Osteoblast (primary cell): ENCODE data around the gene NCAPG2. TPM values are rescaled to one million over a fixed set of nuclear protein-coding genes. Genes with fewer than 3 reads are reported as not detected.

Source experiments
- DNase-seq: peaks from one replicate; pipeline ENCODE4 v3.0.0; 2011; ENCODE audit warnings: low spot score, mixed read lengths; ENCODE audit not compliant: insufficient read length; ENCODE audit errors: missing footprints
- H2AFZ ChIP-seq: 2 replicates; pipeline ENCODE4 v1.6.0; 2011; ENCODE audit warnings: mild to moderate bottlenecking, low read length
- H3K27ac ChIP-seq: 2 replicates; pipeline ENCODE4 v1.5.1; 2011; ENCODE audit warnings: mild to moderate bottlenecking, low read depth, low read length, moderate library complexity
- H3K27me3 ChIP-seq: 2 replicates; pipeline ENCODE4 v1.6.0; 2012; ENCODE audit warnings: mild to moderate bottlenecking, control low read depth, inconsistent platforms, low read length, moderate library complexity; ENCODE audit not compliant: insufficient read depth
- H3K36me3 ChIP-seq: 2 replicates; pipeline ENCODE4 v1.5.1; 2011; ENCODE audit warnings: mild to moderate bottlenecking, low read length, control low read depth, moderate library complexity; ENCODE audit not compliant: insufficient read depth
- H3K4me1 ChIP-seq: 2 replicates; pipeline ENCODE4 v1.5.1; 2011; ENCODE audit warnings: mild to moderate bottlenecking, low read length, control low read depth, moderate library complexity; ENCODE audit not compliant: insufficient read depth
- H3K4me2 ChIP-seq: 2 replicates; pipeline ENCODE4 v1.6.0; 2011; ENCODE audit warnings: mild to moderate bottlenecking, low read length; ENCODE audit not compliant: insufficient read depth
- H3K4me3 ChIP-seq: fragments of 200-600 bp; sonication (generic); 3 replicates; pipeline ENCODE4 v1.5.1; 2012; ENCODE audit warnings: mild to moderate bottlenecking, low read length, inconsistent platforms; ENCODE audit not compliant: insufficient read depth
- H3K79me2 ChIP-seq: 2 replicates; pipeline ENCODE4 v1.6.0; 2012; ENCODE audit warnings: mild to moderate bottlenecking, low read length, control low read depth, inconsistent platforms; ENCODE audit not compliant: insufficient read depth
- H3K9me3 ChIP-seq: 2 replicates; pipeline ENCODE4 v1.5.1; 2011; ENCODE audit warnings: low read depth, low read length, control low read depth
- H4K20me1 ChIP-seq: 2 replicates; pipeline ENCODE4 v1.6.0; 2012; ENCODE audit warnings: mild to moderate bottlenecking, low read length, control low read depth; ENCODE audit not compliant: insufficient read depth
- CTCF ChIP-seq: IDR thresholded peaks from 2 replicates; pipeline ENCODE4 v1.5.1; 2011; ENCODE audit warnings: mild to moderate bottlenecking, low read depth, low read length, moderate library complexity; ENCODE audit errors: extremely low read depth
- total RNA-seq: library from RNA; depleted of rRNA; stranded (reverse); fragments of >200 nt; gene quantifications from 2 replicates; pipeline ENCODE4 v1.2.3, GENCODE V29; 2012

Gene NCAPG2
- total RNA-seq, 1 donor, result 8.0 TPM

DNA sequence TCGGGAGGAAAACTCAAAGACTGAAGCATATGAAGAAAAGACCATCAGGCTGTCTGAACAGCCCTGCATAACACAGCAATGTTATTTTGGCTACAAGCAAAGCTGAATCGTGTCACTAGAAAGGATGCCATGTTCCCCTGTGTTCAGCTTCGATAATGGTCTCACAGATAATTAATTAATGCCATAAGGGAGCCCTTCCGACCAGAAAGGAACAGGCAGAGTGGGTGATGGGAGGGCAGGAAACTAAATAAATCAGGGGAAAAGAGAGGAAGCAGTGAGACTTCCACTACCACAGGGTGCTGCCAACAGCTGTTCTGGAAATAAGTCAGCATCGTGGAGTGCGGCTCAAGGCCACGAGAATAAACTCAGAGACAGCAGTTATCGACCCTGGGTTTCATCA lies 120.2 kb downstream of the NCAPG2 start:
- H2AFZ ChIP-seq, result no peak overlapping the region
- no peaks in the 10 kb centered on the region for H3K36me3 ChIP-seq
- H3K27me3 ChIP-seq, result peaks cover 29% of the 10 kb centered on the region
- H3K9me3 ChIP-seq, result peaks cover 1% of the 10 kb centered on the region
- no peaks in the 10 kb centered on the region for H3K4me1 ChIP-seq
- H3K4me2 ChIP-seq, result no peak overlapping the region
- peak; percentile 38 for DNase-seq
- no peak overlapping the region for H3K27ac ChIP-seq
- no peaks in the 10 kb centered on the region for H3K79me2 ChIP-seq
- no peak overlapping the region for H3K4me3 ChIP-seq
- H4K20me1 ChIP-seq, result no peaks in the 10 kb centered on the region
- no peak for TF ChIP-seq CTCF

DNA sequence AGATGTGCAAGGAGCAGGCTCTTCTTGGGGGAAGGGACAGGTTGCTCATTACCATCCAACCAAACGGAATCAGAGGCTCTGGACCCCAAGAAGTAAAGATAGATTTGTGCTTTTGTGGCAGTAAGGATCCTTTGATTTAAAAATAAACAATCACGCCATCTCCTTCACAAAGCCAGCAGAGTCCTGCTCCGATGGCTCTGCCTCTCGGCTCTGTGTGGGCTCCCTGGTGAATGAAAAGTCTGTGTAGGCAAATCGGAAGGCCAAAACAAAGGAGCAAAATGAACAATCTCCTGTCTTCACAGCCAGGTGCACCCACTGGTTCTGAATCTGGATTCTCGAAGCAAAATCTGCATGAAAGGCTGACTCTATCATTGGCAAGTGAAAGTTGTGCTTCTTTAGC lies 120.8 kb downstream of the NCAPG2 start:
- H3K9me3 ChIP-seq, result peaks cover 1% of the 10 kb centered on the region
- no peak overlapping the region for H2AFZ ChIP-seq
- H3K4me2 ChIP-seq, result no peak overlapping the region
- H3K4me3 ChIP-seq, result no peak overlapping the region
- H3K79me2 ChIP-seq, result no peaks in the 10 kb centered on the region
- peaks cover 24% of the 10 kb centered on the region for H3K27me3 ChIP-seq
- no peaks in the 10 kb centered on the region for H3K36me3 ChIP-seq
- H3K4me1 ChIP-seq, result no peaks in the 10 kb centered on the region
- no peak overlapping the region for H3K27ac ChIP-seq
- no peaks in the 10 kb centered on the region for H4K20me1 ChIP-seq
- TF ChIP-seq CTCF, result no peak
- no peak for DNase-seq

DNA sequence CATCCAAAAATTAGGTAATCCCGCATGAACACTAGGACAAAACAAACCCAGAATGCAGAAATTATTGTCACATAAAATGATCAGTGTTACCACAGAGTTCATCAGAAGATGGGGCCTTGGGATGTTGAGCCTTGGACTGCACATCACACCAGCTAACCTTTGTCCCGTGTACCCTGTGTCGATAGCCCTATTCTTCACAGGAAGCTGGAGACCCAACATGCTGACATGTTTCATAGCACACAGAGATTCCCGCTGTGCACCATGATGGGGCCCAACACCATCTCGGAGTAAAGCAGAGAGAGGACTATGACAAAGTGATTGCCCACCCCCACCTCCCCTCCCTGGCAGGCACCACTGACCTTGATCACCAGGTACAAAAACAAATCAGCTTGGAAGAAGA lies 121.5 kb downstream of the NCAPG2 start:
- H3K79me2 ChIP-seq, result no peaks in the 10 kb centered on the region
- H3K4me3 ChIP-seq, result no peak overlapping the region
- no peaks in the 10 kb centered on the region for H3K36me3 ChIP-seq
- DNase-seq, result peak; percentile 1
- no peak overlapping the region for H3K27ac ChIP-seq
- H3K4me2 ChIP-seq, result no peak overlapping the region
- H4K20me1 ChIP-seq, result no peaks in the 10 kb centered on the region
- no peak for TF ChIP-seq CTCF
- no peak overlapping the region for H2AFZ ChIP-seq
- peaks cover 1% of the 10 kb centered on the region for H3K9me3 ChIP-seq
- peaks cover 17% of the 10 kb centered on the region for H3K27me3 ChIP-seq
- no peaks in the 10 kb centered on the region for H3K4me1 ChIP-seq

DNA sequence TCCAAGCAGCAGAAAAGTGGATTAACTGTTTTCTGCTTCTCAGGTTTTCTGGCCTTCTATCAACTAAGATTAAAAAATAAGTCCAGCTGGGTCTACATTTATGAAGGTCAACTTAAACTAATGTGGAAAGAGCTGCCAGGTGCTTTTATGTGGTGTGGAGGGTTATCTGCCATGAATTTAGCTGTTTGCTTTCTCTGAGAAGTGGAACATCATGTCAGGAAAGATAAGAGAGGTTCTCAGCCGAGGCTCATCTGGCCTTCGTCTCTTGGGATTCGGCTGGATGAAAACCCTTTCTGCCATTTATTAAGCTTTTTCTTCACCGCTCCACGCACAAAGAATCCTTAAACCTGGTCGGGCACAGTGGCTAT lies 122.5 kb downstream of the NCAPG2 start:
- Histone ChIP-seq H3K27me3 (peaks cover 15% of the 10 kb centered on the region), H3K9me3 (peaks cover 1% of the 10 kb centered on the region), H3K4me1 (no peaks in the 10 kb centered on the region), H3K4me2 (no peak overlapping the region), H4K20me1 (no peaks in the 10 kb centered on the region), H3K27ac (no peak overlapping the region), H3K36me3 (no peaks in the 10 kb centered on the region), H2AFZ (no peak overlapping the region), H3K79me2 (no peaks in the 10 kb centered on the region), H3K4me3 (no peak overlapping the region)
- TF ChIP-seq CTCF, result no peak
- no peak for DNase-seq
